Stimulated activated naive CD8-positive, alpha-beta T cell treated with anti-CD3 and anti-CD28 coated beads, Interleukin-15, Interleukin-2, amounts not matched to agents 100 U/mL and 50 U/mL, for 24 hours (primary cell): ENCODE results near the gene SPDYE3.
"Not testable (repeated sequence)": the region's sequence is repeated elsewhere in the genome, so short reads cannot be mapped to it uniquely, and the experiment has no call there.

Experiments
- ATAC-seq: fragments of 150-1000 bp; cut with Tn5 transposase; one replicate; pipeline ENCODE4 v1.10.0; 2021
- DNase-seq: peaks from one replicate; pipeline ENCODE4 v3.0.0; 2021

Gene SPDYE3, protein sequence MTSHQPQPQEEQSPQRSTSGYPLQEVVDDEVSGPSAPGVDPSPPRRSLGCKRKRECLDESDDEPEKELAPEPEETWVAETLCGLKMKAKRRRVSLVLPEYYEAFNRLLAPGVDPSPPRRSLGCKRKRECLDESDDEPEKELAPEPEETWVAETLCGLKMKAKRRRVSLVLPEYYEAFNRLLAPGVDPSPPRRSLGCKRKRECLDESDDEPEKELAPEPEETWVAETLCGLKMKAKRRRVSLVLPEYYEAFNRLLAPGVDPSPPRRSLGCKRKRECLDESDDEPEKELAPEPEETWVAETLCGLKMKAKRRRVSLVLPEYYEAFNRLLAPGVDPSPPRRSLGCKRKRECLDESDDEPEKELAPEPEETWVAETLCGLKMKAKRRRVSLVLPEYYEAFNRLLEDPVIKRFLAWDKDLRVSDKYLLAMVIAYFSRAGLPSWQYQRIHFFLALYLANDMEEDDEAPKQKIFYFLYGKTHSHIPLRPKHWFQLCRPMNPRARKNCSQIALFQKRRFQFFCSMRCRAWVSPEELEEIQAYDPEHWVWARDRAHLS

DNA sequence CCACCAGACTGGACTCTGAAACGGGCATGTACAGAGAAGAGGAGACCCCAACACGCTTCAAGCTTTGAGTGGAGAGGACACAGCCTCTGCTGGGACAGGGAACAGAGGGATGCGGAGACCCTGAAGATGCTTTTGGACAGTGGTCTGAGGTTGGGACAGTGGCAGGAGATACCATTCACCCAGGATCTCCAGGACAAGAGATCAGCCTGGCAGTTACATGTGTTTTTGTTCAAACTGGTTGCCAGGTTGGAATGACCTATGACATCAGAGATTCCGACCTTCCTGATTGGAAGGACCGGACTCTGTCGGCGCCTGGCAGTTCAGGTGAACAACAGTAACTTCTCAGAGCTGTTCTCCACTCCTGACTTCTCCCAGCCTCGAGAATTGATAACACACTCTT, at the start of gene SPDYE3:
SPDYE3 (plus strand) TSS at position 301 of the 400 bp plus-strand sequence. CDS start 184 bp downstream, outside the sequence.
- DNase-seq, ATAC-seq: not testable (repeated sequence)

DNA sequence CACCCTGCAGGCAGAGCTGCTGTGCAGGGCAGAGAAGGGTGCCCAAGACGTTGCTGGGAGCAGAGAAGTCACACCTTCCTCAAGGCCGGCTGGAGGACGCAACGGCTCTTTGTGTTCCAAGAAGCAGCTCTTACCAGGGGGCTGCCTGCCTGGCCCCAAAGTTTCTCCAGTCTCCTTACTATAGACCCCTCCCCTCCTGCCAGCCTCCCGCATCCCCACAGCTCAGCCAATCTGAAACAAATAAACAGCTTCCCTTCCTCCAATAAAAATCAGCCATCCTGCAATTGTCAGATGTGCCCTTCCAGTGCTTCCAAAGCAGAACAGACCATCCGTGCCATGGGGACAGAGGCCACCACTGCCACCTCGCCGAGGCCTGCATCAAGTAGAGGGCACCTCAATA, 47.5 kb upstream of the SPDYE3 start:
- not testable (repeated sequence) for DNase-seq, ATAC-seq

DNA sequence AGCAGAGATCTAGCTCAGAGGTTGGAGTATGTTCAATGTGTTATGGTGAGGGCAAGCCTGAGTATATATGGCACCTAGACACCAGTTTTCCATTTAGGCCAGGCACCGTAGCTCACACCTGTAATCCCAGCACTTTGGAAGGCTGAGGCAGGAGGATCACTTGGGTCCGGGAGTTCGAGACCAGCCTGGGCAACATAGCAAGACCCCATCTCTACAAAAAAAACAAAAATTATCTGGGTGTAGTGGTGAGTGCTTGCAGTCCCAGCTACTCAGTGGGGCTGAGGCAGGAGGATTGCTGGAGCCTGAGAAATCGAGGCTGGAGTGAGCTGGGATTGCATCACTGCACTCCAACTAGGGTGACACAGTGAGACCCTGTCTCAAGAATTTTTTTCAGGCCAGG, 44.6 kb upstream of the SPDYE3 start:
- DNase-seq, ATAC-seq: not testable (repeated sequence)

DNA sequence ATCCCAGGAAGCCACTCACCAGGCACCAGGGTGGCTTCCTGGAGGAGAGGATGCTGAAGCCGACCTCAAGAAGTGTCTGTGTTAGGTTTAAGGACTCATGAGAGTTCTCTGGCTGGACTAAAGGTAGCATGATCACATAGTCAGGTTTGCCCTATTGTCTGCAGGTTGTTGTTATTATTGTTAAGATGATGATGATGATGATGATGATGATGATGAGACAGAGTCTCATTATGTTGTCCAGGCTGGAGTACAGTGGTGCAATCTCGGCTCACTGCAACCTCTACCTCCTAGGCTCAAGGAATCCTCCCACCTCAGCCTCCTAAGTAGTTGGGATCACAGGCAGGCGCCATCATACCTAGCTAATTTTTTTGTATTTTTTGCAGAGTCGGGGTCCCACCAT, 43.3 kb upstream of the SPDYE3 start:
- not testable (repeated sequence) for DNase-seq, ATAC-seq

DNA sequence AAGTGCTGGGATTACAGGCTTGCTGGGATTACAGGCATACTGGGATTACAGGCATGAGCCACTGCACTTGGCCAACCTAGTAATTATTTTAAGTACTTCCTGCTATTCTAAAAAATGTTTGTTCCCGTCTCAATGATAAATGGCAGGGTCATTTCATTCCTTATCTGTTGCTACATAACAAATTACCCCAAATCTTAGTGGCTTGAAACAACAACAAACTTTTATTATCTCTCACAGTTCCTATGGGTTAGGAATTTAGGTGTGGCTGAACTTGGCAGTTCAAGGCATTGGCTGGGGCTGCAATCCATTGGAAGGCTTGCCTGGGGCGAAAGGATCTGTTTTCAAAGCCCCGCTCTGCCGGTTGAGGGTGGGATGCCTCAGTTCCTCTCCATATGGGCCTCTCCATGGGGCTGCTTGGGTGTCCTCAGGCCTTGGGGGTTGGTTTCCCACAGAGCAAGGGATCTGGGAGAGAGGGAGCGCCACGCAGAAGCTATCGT, 42.8 kb upstream of the SPDYE3 start:
- not testable (repeated sequence) for ATAC-seq, DNase-seq

DNA sequence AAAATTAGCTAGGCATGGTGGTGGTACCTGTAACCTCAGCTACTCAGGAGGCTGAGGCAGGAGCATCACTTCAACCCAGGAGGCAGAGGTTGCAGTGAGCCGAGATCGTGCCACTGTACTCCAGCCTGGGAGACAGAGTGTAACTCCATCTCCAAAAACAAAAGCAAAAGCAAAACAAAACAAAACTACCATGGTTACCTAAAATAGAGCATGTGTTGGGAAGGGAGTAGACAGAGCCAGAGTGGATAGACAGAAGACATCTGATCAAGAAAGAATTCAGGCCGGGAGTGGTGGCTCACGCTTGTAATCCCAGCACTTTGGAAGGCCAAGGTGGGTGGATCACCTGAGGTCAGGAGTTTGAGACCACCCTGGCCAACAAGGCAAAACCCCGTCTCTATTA, 41.7 kb upstream of the SPDYE3 start:
- ATAC-seq, DNase-seq: not testable (repeated sequence)

DNA sequence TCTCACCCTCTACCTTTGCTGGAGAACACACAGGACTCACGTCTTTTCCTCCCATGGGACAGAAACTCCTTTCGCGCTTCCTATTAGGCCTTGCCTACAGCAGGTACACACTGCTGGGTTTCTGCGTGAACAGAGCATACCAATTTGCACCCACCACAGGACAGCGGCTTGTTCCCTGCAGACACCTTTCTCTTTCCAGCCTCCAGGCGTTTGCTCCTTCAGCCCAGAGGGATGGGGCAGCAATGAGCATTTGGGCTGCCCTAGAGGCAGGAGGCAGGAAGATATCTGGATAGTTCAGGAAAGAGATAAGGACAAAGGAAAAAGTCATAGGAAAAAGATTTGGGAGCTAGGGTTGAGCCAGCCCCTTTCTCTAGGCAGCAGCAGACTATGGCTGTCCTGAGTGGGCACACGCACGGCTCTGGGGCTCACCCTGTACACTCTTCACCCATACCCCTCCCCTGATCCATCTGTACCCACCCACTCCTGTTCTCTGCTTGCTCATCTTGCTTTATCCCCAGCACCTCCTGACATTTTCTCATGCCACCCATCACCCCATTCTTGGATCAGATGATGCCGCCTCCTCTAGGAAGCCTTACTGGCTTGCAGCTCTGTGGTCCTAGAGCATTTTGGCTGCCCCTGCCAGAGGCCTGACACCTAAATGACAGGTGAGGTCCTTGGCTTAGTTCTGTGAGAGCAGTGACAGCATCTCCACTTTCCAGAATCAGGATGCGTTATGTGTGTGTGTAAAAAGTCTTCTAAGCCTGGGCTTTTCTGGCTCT, 40.7 kb upstream of the SPDYE3 start:
- DNase-seq (no peak), ATAC-seq (no peak)

DNA sequence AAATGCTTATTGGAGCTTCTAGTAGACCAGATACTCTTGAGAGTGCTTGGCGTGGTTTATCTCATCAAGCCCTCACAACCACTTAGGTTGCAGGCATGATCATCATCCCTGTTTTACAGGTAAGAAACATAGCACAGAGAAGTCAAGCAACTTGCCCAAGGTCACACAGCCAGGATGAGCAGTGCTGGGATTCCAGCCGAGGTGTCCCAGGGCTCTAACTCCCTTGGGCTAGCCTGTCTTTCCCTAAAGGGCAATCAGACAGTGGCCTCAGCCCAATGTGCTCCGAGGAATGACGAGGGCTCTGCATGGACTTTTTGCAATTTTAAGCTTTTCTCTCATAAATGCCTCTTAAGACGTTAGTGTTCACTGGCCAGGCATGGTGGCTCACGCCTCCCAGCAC, 39.9 kb upstream of the SPDYE3 start:
- ATAC-seq (no peak), DNase-seq (no peak)

DNA sequence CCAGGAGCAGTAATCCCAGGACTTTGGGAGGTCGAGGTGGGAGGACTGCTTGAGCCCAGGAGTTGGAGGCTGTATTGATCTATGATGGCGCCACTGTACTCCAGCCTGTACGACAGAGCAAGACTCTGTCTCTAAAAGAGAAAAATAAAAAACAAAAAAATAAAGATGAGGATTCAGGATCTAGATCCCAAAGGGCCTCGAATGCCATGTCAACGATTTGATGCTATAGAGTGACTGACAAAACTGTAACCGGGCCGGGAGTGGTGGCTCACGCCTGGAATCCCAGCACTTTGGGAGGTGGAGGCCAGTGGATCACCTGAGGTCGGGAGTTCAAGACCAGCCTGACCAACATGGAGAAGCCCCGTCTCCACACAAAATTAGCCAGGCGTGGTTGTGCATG, 38.6 kb upstream of the SPDYE3 start:
- not testable (repeated sequence) for ATAC-seq, DNase-seq

DNA sequence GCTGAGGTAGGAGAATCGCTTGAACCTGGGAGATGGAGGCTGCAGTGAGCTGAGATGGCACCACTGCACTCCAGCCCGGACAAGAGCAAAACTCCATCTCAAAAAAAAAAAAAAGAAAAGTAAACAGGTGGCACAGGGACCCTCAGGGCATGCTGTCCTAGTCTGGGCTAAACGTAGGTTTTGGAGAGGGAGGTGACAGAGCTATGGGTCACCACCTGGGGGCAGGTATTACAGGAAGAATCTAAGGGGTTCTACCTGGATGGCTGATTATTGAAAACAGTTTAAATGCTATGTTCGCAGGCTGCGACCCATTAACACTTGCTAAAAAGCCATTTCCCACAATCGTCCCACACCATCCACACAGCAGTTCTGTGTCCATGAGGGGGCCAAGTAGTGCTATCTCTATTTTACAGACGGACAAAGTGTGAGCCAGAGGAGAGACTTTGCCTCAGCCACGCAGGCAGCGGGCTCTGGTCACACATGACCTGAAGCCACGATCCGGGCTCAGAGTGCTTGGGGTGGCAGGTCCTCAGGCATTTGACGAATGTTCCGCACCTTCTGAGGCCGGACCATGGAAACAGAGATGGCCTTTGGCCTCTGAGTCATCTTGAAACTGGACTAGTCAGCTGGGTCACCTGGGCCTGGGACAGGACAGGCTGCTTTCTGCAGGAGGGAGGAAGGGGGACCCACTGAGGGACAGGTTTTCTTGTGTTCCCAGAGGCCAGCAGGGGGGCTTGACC, 38.0 kb upstream of the SPDYE3 start:
- not testable (repeated sequence) for DNase-seq, ATAC-seq

DNA sequence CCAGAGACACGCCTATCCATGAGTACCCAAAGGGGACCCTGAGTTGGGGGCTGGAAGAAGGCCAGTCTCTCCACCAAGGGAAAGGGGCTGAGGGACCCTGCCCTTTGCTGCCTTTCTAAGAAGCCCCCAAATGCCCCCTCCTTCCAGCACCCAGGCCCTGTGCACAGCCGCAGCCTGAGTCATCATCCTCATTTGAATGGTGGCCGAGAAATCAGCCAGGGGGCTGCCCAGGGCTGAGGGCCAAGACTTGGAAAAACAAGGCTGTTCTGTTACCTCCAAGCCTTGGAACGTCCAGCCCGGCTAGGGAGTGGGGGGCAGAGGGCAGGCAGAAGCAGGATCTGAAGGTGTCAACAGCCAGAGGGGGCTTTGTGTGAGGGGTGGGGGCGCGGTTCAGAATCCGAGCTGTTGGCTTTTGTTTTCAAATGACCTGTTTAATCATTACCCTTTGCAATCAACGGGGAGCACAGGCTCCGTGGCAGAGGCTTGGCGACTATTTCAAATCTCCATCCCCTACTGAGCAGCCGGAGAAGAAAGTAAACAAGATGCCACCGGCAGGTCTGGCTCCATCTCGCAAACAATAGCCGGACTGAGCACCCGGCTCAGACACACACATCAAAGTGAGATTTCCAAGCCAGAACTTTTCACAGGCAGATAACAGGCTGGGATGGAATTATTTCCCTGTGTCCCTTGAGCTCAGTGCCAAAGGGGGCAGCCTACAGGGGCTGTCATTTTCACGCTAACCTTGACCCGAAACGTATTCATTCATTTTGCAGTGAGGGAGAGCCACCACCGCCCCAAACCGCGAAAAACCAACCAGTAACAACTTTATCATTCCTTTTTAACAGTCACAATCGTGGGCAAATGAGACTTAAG, 37.2 kb upstream of the SPDYE3 start:
- ATAC-seq, result not testable (repeated sequence)

DNA sequence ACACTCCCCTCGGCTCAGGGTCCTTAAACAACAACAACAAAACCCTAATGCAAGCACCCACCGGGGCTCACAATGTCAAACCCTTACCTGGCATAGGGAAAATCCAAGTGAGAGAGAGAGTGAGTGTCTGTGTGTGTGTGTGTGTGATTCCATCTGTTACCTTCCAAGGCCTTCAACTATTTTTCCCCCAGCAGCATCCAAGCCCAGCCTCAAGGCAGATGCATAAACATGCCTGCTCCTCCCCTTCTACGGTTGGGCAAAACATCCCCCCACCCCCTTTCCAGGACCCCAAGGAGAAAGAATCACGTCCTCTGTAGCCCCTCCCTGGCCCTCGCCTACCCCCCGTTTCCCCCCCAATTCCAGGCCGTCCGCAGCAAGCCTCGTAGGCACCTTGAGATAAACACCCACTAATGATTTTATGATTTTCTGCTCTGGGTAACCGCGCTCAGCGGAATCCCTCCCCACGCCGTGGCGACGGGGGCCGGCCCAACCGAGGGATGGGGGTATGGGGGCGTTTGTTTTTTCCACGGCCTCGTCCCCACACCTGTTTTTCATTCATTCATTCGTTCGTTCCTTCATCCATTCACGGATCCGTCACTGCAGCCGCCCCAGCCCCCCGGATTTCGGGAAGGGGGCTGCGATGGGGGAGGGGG, 36.4 kb upstream of the SPDYE3 start:
- DNase-seq, result peak; percentile 13
- ATAC-seq, result not testable (repeated sequence)

More for the DNA sequence above, 37.2 kb upstream of the SPDYE3 start:
- DNase-seq, result not testable (repeated sequence)

DNA sequence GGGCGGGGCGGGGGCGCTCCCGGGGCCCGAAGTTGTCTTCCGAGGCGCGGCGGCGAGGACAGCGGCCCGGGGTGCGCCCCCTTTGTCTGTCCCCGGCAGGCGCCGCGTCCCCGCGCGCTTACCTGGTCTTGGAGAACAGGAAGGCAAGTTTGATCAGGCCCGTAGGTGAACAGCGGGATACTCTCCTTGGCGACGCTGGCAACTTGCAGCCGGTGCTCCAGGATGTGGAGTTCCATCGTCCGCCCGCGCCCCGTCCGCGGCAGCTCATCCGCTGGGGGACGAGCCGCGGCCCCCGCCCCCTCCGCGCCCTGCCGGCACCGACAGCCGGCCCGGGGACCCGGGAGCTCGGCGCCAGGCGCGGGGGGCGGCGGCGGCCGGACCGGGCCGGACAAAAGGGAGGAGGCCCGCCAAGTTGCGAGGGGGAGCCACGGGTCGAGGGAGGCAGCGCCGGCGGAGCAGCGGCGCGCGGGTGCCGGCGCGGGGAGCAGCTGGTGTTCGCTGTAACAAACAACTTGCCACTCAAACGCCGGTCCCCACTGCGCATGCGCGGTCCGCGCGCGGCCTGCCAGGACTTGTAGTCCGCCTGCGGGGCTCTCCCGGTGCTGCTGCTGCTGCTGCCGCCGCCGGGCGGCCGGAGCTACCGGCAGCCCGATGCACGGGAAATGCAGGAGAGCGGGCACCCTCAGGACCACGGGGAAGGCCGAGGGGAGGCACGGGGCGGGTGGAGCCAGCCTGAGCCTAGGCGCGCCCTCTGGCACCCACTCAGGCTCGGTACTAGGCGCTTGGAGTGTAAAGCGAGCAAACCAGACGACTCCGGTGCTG, 35.6 kb upstream of the SPDYE3 start:
- ATAC-seq, result peak; percentile 93

DNA sequence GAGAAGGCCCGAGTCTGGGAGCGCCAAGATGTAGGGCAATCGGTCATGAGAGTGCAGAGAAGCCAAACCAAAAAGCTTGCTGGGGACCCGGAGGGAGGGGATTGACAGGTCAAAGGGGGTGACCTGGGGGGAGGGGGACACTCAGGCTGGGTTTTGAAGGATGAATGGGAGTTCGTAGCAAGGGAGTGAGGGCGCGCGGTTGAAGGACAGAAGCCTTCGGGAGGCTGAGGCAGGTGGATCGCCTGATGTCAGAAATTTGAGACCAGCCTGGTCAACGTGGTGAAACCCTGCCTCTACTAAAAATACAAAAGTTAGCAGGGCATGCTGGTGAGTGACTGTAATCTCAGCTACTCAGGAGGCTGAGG, 35.0 kb upstream of the SPDYE3 start:
- not testable (repeated sequence) for ATAC-seq, DNase-seq

More for the DNA sequence above, 35.6 kb upstream of the SPDYE3 start:
- DNase-seq, result peak; percentile 99

DNA sequence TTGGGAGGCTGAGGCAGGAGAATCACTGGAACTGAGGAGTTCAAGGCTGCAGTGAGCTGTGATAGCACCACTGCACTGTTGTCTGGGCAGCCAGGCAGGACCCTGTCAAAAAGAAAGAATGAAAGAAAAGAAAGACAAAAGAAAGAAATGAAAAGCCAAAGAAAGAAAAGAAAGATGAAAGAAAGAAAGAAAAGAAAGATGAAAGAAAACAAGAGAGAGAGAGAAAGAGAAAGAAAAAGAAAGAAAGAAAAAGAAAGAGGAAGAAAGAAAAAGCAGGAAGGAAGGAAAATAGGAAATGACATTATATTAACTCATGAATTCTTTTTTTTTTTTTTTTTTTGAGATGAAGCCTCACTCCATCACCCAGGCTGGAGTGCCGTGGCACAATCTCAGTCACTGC, 32.4 kb upstream of the SPDYE3 start:
- DNase-seq, result no peak
- no peak for ATAC-seq

DNA sequence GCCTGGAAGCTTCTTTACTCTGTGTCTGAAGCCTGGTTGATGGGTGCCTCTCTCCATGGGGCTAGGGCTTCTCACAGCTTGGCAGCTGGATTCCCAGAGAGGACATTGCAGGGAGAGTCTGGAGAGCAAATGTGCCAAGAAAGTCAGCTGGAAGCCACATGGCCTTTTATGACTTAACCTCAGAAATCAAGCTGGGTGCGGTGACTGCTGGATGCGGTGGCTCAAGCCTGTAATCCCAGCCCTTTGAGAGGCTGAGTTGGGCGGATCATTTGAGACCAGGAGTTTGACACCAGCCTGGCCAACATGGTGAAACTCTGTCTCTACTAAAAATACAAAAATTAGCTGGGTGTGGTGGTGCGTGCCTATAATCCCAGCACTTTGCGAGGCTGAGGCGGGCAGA, 31.4 kb upstream of the SPDYE3 start:
- not testable (repeated sequence) for DNase-seq, ATAC-seq

DNA sequence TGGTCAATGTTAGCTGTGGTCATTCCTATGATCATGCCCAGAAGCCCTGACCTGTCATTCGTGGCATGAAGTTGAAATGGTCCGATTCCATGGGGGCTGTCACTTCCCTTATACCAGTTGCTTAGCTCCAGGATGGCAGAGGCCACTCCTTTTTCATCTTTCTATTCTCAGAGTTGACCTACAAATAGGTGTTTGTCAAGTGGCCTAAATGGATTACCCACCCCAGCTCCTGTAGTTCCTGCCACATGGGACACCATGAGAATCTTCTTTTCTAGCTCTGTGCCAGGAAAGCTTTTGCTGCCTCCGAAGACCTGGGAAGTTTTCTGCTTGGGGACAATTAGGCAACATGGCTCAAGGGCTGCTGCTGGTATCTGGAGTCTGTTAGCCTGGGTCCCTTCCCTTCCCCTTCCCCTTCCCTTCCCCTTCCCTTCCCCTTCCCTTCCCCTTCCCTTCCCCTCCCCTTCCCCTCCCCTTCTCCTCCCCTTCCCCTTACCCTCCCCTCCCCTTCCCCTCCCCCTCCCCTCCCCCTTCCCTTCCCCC, 25.4 kb upstream of the SPDYE3 start:
- not testable (repeated sequence) for ATAC-seq, DNase-seq

DNA sequence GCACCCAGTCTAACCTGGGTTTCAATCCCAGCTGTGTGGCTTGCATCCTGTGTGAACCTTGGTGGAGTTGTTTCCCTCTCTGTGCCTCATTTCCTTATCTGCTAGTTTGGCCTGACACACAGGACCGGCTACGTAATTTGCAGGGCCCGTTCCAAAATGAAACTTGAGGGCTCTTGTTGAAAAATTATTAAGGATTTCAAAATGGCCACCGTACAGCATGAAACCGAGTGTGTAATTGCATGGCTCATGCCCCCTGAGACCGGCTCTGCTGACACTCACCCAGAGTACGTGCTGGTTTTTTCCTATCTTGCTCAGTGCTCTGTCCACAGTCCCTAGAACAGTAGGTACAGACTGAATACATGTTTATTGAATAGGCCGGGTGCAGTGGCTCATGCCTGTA, 24.4 kb upstream of the SPDYE3 start:
- ATAC-seq, DNase-seq: not testable (repeated sequence)
